ENCODE results near the gene FGFBP1.

DNA sequence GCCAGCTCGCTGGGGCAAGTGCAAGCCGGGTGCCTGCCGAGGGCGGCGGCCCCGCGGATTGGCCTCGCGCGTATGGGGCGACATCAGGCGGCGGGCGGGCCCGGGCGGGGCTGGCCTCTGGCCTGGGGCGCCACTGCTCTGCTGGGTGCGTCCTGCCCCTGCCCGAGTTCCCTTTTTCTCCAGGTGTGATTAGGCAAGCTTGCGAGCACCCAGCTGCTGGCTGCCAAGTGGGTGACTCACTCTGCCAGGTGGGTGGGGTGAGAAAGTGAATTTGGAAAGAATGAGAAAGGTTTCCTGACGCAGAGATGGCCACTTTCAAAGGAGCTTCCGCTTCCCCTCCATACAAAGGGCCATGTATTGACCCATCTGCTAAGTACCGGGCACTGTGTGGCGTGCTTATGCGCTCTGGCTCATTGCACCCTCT lies 32.5 kb downstream of the FGFBP1 start:
- TF ChIP-seq, protein P1, sequence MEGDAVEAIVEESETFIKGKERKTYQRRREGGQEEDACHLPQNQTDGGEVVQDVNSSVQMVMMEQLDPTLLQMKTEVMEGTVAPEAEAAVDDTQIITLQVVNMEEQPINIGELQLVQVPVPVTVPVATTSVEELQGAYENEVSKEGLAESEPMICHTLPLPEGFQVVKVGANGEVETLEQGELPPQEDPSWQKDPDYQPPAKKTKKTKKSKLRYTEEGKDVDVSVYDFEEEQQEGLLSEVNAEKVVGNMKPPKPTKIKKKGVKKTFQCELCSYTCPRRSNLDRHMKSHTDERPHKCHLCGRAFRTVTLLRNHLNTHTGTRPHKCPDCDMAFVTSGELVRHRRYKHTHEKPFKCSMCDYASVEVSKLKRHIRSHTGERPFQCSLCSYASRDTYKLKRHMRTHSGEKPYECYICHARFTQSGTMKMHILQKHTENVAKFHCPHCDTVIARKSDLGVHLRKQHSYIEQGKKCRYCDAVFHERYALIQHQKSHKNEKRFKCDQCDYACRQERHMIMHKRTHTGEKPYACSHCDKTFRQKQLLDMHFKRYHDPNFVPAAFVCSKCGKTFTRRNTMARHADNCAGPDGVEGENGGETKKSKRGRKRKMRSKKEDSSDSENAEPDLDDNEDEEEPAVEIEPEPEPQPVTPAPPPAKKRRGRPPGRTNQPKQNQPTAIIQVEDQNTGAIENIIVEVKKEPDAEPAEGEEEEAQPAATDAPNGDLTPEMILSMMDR (conservative IDR thresholded peaks at IDR 0.05 in 1 of 2, IDR thresholded peaks at IDR 0.05 in 1 of 2; ENCODE audit: extremely low read depth in 1 of 2, insufficient read depth in 1 of 2, low read depth in 1 of 2, low read length in 2 of 2), result peak in 1 of 2 donors; percentile 9
- TF ChIP-seq EZH2 (IDR thresholded peaks at IDR 0.05; ENCODE audit: borderline replicate concordance, low read length), result no peak

All from mammary epithelial cell (primary cell).